Esophagus muscularis mucosa (tissue), 4 donors: ENCODE results near the gene MYL6.

Source experiments
- CTCF ChIP-seq, 3 experiments: fragments of 200-600 bp in 2 of 3; fragments of 450-650 bp in 1 of 3; sonication (generic) in 2 of 3; IDR thresholded peaks; one replicate each; pipeline ENCODE4 v1.5.1; 2017 to 2019; ENCODE audit warnings: antibody characterized with exemption in 3 of 3, mild to moderate bottlenecking in 2 of 3, moderate library complexity in 1 of 3
- EP300 ChIP-seq: sonication (generic); formaldehyde crosslinking; IDR thresholded peaks from one replicate; pipeline ENCODE4 v1.6.1; 2017; ENCODE audit warnings: antibody characterized with exemption
- POLR2A ChIP-seq: fragments of 450-650 bp; IDR thresholded peaks from one replicate; pipeline ENCODE4 v1.6.1; 2017; ENCODE audit warnings: antibody characterized with exemption, moderate library complexity, mild to moderate bottlenecking, low read depth
- POLR2AphosphoS5 ChIP-seq, 2 donors: sonication (generic); formaldehyde crosslinking; IDR thresholded peaks; one replicate each; pipeline ENCODE4 v1.6.1; 2017; ENCODE audit warnings: antibody characterized with exemption in 2 of 2

- TF ChIP-seq CTCF (IDR thresholded peaks at IDR 0.05) = peak; percentile 3 to 37 (median 30)
- TF ChIP-seq POLR2A = no peak
- no peak for TF ChIP-seq POLR2AphosphoS5 (IDR thresholded peaks at IDR 0.05)
- TF ChIP-seq EP300 = no peak
Observed at GRCh38 chr12:56151672-56152131, 6.5 kb upstream of the MYL6 start.
